Colonic mucosa (tissue), 4 donors: ENCODE measurements around the gene AP1G2. TPM values are rescaled to one million over a fixed set of nuclear protein-coding genes. Genes with fewer than 3 reads are reported as not detected.

Experiments used
- DNase-seq: peaks from one replicate; pipeline ENCODE4 v3.0.0-alpha.2; 2020
- H3K27ac ChIP-seq: fragments of 200-600 bp; one replicate; pipeline ENCODE4 v1.8.0; 2021
- H3K27me3 ChIP-seq: fragments of 200-600 bp; one replicate; pipeline ENCODE4 v1.8.0; 2021
- H3K36me3 ChIP-seq: fragments of 200-600 bp; one replicate; pipeline ENCODE4 v1.8.0; 2021
- H3K4me1 ChIP-seq: fragments of 200-600 bp; one replicate; pipeline ENCODE4 v1.8.0; 2021; ENCODE audit warnings: mild to moderate bottlenecking
- H3K4me3 ChIP-seq: fragments of 200-600 bp; one replicate; pipeline ENCODE4 v1.8.0; 2021
- H3K9ac ChIP-seq, 2 donors: one replicate each; pipeline ENCODE4 v1.7.0; 2013; ENCODE audit warnings: control low read depth in 2 of 2, low read depth in 2 of 2, low read length in 2 of 2
- H3K9me3 ChIP-seq: fragments of 200-600 bp; one replicate; pipeline ENCODE4 v1.8.0; 2021
- intact Hi-C: fragments of 100-400 bp; cut with DNase I; formaldehyde crosslinking; loops from one replicate; pipeline ENCODE4 v1.14.1; 2022
- total RNA-seq, 2 donors: library from RNA; stranded (reverse); fragmentation: NEBNext Ultra II Directional in 1 of 2; extraction: Animal tissue kit (Norgen Biotek cat#: 25700) in 1 of 2; gene quantifications; one replicate each; pipeline ENCODE4 v1.2.1, GENCODE V29; 2021
- TF ChIP-seq, protein P1 (sequence below): fragments of 200-600 bp; IDR thresholded peaks from one replicate; pipeline ENCODE4 v1.8.0; 2022; ENCODE audit warnings: antibody characterized with exemption, mild to moderate bottlenecking
- donor health status: healthy.
- donor health status: DM: no; HTN: no; CAD: no.
- donor health status: DM: no; HTN: no; CAD: no.

The AP1G2 gene
- total RNA-seq, 2 donors from 2014 or later, result 154 to 214 TPM

DNA sequence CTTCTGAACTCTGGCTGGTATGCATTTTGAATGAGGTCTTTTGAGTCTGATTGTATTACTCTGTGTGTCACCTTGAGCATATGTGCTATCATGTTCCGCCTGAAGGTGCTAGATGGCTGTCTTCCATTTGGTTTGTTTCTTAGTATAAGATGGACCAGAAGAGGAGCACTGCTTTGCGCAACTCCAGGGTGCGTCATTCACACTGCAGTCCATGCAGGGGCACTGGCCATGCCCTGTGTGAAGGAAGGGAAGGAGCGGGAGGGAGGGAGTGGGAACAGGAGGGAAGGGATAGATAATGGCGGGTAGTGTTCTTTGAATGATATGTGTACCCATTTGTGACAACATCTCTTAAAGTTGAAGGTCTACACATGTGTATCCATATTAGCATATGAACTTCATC, 24.2 kb downstream of the AP1G2 start:
- TF ChIP-seq, protein P1, sequence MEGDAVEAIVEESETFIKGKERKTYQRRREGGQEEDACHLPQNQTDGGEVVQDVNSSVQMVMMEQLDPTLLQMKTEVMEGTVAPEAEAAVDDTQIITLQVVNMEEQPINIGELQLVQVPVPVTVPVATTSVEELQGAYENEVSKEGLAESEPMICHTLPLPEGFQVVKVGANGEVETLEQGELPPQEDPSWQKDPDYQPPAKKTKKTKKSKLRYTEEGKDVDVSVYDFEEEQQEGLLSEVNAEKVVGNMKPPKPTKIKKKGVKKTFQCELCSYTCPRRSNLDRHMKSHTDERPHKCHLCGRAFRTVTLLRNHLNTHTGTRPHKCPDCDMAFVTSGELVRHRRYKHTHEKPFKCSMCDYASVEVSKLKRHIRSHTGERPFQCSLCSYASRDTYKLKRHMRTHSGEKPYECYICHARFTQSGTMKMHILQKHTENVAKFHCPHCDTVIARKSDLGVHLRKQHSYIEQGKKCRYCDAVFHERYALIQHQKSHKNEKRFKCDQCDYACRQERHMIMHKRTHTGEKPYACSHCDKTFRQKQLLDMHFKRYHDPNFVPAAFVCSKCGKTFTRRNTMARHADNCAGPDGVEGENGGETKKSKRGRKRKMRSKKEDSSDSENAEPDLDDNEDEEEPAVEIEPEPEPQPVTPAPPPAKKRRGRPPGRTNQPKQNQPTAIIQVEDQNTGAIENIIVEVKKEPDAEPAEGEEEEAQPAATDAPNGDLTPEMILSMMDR, result no peak
- Histone ChIP-seq H3K9me3 (no peaks in the 10 kb centered on the region), H3K9ac (no peak overlapping the region), H3K4me1 (no peaks in the 10 kb centered on the region), H3K36me3 (no peaks in the 10 kb centered on the region), H3K4me3 (no peak overlapping the region), H3K27me3 (no peaks in the 10 kb centered on the region), H3K27ac (no peak overlapping the region)
- DNase-seq, result no peak
- intact Hi-C loops, result no loop called here

DNA sequence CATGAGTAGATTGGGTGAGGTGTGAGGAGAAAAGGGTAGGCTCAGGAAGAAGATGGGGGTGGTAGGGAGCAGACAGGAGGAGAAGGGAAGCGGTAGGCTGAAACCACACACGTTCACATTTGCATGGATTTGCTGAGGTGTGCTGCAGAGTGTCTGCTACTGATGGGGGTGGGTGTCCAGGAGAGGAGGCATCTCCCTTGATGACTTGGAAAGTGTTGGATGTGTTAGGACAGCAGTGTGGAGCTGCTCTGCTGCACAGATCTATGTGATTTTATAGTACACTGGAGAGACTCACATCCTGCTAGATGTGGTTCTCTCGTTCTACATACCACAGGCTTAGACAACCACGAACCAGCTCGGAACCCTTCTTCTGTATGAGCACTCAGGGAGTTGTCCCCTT, 25.3 kb downstream of the AP1G2 start:
- H3K4me1 ChIP-seq, result no peaks in the 10 kb centered on the region
- H3K9me3 ChIP-seq, result no peaks in the 10 kb centered on the region
- H3K27ac ChIP-seq, result no peak overlapping the region
- no peaks in the 10 kb centered on the region for H3K36me3 ChIP-seq
- H3K4me3 ChIP-seq, result no peak overlapping the region
- TF ChIP-seq, protein P1, result no peak
- H3K27me3 ChIP-seq, result no peaks in the 10 kb centered on the region
- intact Hi-C loops, result no loop called here
- no peak overlapping the region for H3K9ac ChIP-seq
- no peak for DNase-seq

DNA sequence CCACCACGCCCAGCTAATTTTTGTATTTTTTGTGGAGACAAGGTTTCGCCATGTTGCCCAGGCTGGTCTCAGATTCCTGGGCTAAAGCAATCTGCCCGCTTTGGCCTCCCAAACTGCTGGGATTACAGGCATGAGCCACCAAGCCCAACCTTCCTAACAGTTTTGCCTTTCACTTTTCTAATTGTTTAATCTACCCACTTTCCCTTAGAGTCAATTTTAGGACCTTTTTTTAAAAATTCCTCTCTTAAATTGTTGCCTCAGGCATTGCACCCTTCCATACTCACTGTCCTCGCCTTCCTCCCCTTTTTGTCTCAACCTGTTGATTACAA, 27.5 kb downstream of the AP1G2 start:
- Histone ChIP-seq H3K27me3 (no peaks in the 10 kb centered on the region), H3K4me1 (no peaks in the 10 kb centered on the region), H3K36me3 (no peaks in the 10 kb centered on the region), H3K27ac (no peak overlapping the region), H3K9ac (no peak overlapping the region), H3K9me3 (no peaks in the 10 kb centered on the region), H3K4me3 (no peak overlapping the region)
- intact Hi-C loops, result no loop called here
- TF ChIP-seq, protein P1, result no peak
- DNase-seq, result no peak

DNA sequence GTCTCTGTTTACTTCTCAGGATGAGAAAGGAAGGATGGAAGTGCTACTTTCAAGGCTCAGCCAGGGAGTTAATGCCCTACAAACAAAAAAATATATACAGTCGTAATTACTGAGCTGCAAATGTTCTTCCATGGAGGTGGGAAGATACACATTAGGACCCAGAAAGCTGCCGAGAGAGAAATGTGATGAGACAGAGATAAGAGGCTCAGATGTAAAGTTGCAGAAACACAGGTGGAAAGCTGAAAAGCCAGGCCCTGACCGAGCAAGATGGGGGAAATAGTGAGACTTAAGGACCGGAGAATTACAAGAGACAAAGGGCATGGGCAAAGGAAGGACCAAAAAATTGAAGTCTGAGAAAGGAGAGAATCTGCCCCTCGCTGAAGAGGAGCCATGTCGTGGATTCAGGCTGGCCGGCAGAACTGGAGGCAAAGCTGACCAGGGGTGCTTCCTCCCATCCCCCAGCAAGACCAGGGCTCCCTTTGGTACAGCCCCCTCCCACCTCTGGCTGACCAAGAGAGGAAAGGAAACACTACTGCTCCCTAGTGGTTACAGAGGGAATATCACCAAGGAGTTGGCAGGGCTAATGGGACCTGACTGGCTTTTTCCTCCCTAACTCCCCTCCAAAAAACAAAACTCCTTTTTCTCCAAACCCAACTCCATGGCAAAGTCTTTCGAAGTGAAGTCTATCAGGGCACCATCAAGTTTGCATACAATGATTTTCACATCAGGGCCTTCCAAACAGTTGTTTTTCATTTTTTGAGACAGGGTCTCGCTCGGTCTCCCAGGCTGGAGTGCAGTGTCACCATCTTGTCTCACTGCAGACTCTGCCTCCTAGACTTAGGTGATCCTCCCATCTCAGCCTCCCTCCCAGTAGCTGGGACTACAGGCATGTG, 28.1 kb downstream of the AP1G2 start:
- Histone ChIP-seq H3K4me3 (no peak overlapping the region), H3K9ac (no peak overlapping the region), H3K4me1 (no peaks in the 10 kb centered on the region), H3K9me3 (no peaks in the 10 kb centered on the region), H3K27ac (no peak overlapping the region), H3K36me3 (no peaks in the 10 kb centered on the region), H3K27me3 (no peaks in the 10 kb centered on the region)
- TF ChIP-seq, protein P1, result peak; percentile 76
- intact Hi-C loops, result no loop called here
- DNase-seq, result no peak

DNA sequence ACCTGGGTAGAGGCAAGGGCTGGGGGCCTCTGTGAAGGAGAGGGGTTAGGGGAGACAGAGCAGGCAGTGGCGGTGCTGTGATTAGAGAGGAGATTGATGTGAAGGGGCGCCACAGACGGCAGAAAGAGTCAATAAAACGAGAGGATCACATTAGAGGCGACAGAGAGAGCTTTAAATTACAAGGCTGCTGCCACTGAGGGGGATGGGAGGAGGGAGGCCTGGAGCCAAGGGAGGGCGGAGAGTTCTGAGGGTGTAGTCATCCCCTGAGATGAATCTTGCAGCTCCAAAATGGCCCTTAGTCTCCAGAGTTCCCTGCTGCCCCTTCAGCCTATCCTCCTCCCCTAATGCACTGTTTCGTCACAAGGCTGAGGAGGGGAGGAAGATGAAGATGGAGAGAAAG, 28.8 kb downstream of the AP1G2 start:
- H3K9ac ChIP-seq, result no peak overlapping the region
- no peak for DNase-seq
- intact Hi-C loops, result no loop called here
- no peak overlapping the region for H3K4me3 ChIP-seq
- H3K27me3 ChIP-seq, result no peaks in the 10 kb centered on the region
- no peak overlapping the region for H3K27ac ChIP-seq
- TF ChIP-seq, protein P1, result no peak
- H3K36me3 ChIP-seq, result no peaks in the 10 kb centered on the region
- H3K9me3 ChIP-seq, result no peaks in the 10 kb centered on the region
- H3K4me1 ChIP-seq, result no peaks in the 10 kb centered on the region
